ENCODE results near the gene SCAMP2. TPM values are rescaled to one million over a fixed set of nuclear protein-coding genes. Genes with fewer than 3 reads are reported as not detected.

SCAMP2 gene
- 48.5 to 73.4 TPM (median 68.1 TPM) in 5 replicates for total RNA-seq (2022; extraction: Qiagen RNA extraction; ENCODE audit: low read depth)

GRCh38 chr15:74873036-74873755, at the start of gene SCAMP2:
TSS of gene SCAMP2 (minus strand) at chr15:74873365. CDS start at chr15:74873255, 110 bp downstream.

DNA sequence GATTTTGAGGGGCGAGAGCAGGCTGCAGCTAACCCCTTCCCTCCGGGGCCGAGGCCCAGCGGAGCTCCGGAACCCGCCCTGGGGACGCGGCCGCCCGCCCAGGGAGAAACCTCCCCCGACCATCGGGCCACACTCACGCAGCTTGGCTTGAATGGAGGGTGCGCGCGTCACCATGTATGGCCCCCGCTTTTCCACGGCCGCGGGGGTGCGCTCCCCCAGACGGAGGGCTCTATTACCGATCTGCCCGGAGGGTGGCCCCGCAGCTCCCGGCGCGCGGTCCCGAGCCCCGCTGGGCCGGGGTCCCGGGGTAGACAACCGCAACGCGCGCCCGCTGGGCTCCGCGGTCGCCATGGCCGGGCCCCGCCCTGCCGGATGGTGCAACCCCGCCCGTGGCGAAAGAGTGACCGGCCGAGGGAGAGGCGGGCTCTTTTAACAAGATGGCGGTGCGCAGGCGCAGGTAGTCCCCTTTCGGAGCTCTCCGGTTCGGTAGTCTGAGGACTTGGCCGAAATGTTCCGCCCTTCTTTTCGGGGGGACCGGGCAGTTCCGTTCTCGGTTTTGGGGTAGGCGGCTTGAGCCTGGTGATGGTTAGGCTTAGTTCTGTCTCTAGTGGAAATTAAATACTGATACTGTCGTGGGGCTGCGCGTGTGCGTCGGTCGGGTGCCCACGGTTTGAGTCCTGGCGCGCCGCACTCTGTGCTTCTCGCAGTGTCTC, 33.4 kb upstream of the SCAMP2 start, which contains the start of gene FAM219B:
Gene FAM219B, minus strand, starts transcription at position 402 of the 713 bp plus-strand sequence. Its CDS starts 51 bp downstream, at position 351.

GRCh38 chr15:74889883-74890664, 16.9 kb upstream of the SCAMP2 start, which contains the start of gene MPI:
TSS of gene MPI (plus strand) at chr15:74890042. CDS start at chr15:74890074, 32 bp downstream.

GRCh38 chr15:74842581-74843444, 30.4 kb downstream of the SCAMP2 start, which contains the start of gene ULK3:
TSS of gene ULK3 (minus strand) at chr15:74843156. CDS start at chr15:74843105, 51 bp downstream.

DNA sequence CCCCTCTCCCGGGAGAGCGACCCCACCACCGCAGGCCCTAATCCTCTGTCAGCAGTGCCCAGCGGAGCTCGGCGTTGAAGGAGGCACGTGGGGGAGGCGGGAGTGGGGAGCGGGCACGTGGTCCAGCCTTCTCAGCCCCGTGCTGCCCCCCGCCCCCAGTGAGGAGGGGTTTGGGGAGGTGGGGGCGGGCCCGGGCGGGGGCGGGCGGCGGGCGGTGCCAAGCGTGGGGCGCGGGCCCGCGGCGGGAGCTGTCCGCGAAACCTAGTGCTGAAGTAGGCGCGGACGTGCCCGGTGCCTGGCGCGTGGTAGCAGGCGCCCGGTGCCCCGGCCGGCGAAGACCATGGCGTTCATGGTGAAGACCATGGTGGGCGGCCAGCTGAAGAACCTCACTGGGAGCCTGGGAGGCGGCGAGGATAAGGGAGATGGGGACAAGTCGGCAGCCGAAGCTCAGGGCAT, 46.8 kb downstream of the SCAMP2 start, which contains the start of gene CPLX3:
Gene CPLX3, plus strand, starts transcription at position 264 of the 456 bp plus-strand sequence. Its CDS starts 77 bp downstream, at position 341.

GRCh38 chr15:74812533-74812932, 60.6 kb downstream of the SCAMP2 start, which contains the start of gene LMAN1L:
TSS of gene LMAN1L (plus strand) at chr15:74812835. CDS start at chr15:74812855, 20 bp downstream.

Other genes starting within 250 kb of the SCAMP2 start
- 17.9 to 22.5 TPM (median 20.1 TPM) in 5 replicates for gene EDC3, start 177.3 kb downstream of the SCAMP2 start, total RNA-seq (2022; extraction: Qiagen RNA extraction; ENCODE audit: low read depth)
- 1.4 to 2.1 TPM (median 1.8 TPM) in 5 replicates for gene CYP1A1, start 147.8 kb downstream of the SCAMP2 start, total RNA-seq (2022; extraction: Qiagen RNA extraction; ENCODE audit: low read depth)
- gene CYP1A2, start 124.5 kb downstream of the SCAMP2 start, total RNA-seq (2022; extraction: Qiagen RNA extraction; ENCODE audit: low read depth) = not detected in 5 replicates
- 47.1 to 73.2 TPM (median 65.0 TPM) in 5 replicates for gene CSK, start 91.3 kb downstream of the SCAMP2 start, total RNA-seq (2022; extraction: Qiagen RNA extraction; ENCODE audit: low read depth)
- gene LMAN1L, start 60.5 kb downstream of the SCAMP2 start, total RNA-seq (2022; extraction: Qiagen RNA extraction; ENCODE audit: low read depth) = not detected in 5 replicates
- gene CPLX3, start 46.7 kb downstream of the SCAMP2 start, total RNA-seq (2022; extraction: Qiagen RNA extraction; ENCODE audit: low read depth) = 0.07 TPM in 1 of 5 replicates, not detected in the others
- gene ULK3, start 30.2 kb downstream of the SCAMP2 start, total RNA-seq (2022; extraction: Qiagen RNA extraction; ENCODE audit: low read depth) = 22.1 to 39.8 TPM (median 34.1 TPM) in 5 replicates
- gene MPI, start 16.7 kb upstream of the SCAMP2 start, total RNA-seq (2022; extraction: Qiagen RNA extraction; ENCODE audit: low read depth) = 28.1 to 34.6 TPM (median 31.0 TPM) in 5 replicates
- 30.5 to 42.8 TPM (median 38.0 TPM) in 5 replicates for gene FAM219B, start 33.5 kb upstream of the SCAMP2 start, total RNA-seq (2022; extraction: Qiagen RNA extraction; ENCODE audit: low read depth)
- gene COX5A, start 64.7 kb upstream of the SCAMP2 start, total RNA-seq (2022; extraction: Qiagen RNA extraction; ENCODE audit: low read depth) = 535 to 602 TPM (median 542 TPM) in 5 replicates
- 20.2 to 29.5 TPM (median 28.6 TPM) in 5 replicates for gene RPP25, start 83.4 kb upstream of the SCAMP2 start, total RNA-seq (2022; extraction: Qiagen RNA extraction; ENCODE audit: low read depth)
- 9.3 to 13.3 TPM (median 11.7 TPM) in 5 replicates for gene SCAMP5, start 122.2 kb upstream of the SCAMP2 start, total RNA-seq (2022; extraction: Qiagen RNA extraction; ENCODE audit: low read depth)
- 12.9 to 21.8 TPM (median 19.3 TPM) in 5 replicates for gene PPCDC, start 150.2 kb upstream of the SCAMP2 start, total RNA-seq (2022; extraction: Qiagen RNA extraction; ENCODE audit: low read depth)